ENCODE results near the gene LCE3E.
"Not testable (repeated sequence)": the region's sequence is repeated elsewhere in the genome, so short reads cannot be mapped to it uniquely, and the experiment has no call there.

The LCE3E gene

GRCh38 chr1:152566681-152567080, at the start of gene LCE3E:
LCE3E (minus strand) TSS chr1:152566780; CDS start chr1:152566208, 572 bp downstream.
- DNase-seq (ENCODE audit: low read depth) = no peak

GRCh38 chr1:152613511-152613910, 46.9 kb upstream of the LCE3E start, which contains the start of gene LCE3B:
LCE3B (plus strand) TSS chr1:152613811; CDS start chr1:152613811, 0 bp downstream.
- no peak for DNase-seq (ENCODE audit: low read depth)

GRCh38 chr1:152599934-152600333, 33.4 kb upstream of the LCE3E start, which contains the start of gene LCE3C:
LCE3C (plus strand) TSS chr1:152600234; CDS start chr1:152600732, 498 bp downstream.
- no peak for DNase-seq (ENCODE audit: low read depth)

GRCh38 chr1:152596986-152597385, 30.4 kb upstream of the LCE3E start:
- DNase-seq (ENCODE audit: low read depth) = no peak

- DNase-seq (ENCODE audit: low read depth) = no peak
Measured at GRCh38 chr1:152585586-152585985, 19.0 kb upstream of the LCE3E start.

- DNase-seq (ENCODE audit: low read depth) = no peak
Measured at GRCh38 chr1:152582647-152583046, 16.1 kb upstream of the LCE3E start.

GRCh38 chr1:152580433-152580832, 13.9 kb upstream of the LCE3E start, which contains the start of gene LCE3D:
LCE3D (minus strand) TSS chr1:152580516; CDS start chr1:152579936, 580 bp downstream.
- no peak for DNase-seq (ENCODE audit: low read depth)

- not testable (repeated sequence) for DNase-seq (ENCODE audit: low read depth)
Measured at GRCh38 chr1:152579526-152579925, 12.9 kb upstream of the LCE3E start.

GRCh38 chr1:152577168-152577567, 10.6 kb upstream of the LCE3E start:
- DNase-seq (ENCODE audit: low read depth) = peak; percentile 6

- no peak for DNase-seq (ENCODE audit: low read depth)
Measured at GRCh38 chr1:152565535-152566215, 905 bp downstream of the LCE3E start.

GRCh38 chr1:152565115-152565514, 1.5 kb downstream of the LCE3E start:
- DNase-seq (ENCODE audit: low read depth) = no peak

- DNase-seq (ENCODE audit: low read depth) = not testable (repeated sequence)
Measured at GRCh38 chr1:152548358-152548757, 18.2 kb downstream of the LCE3E start.

- DNase-seq (ENCODE audit: low read depth) = no peak
Measured at GRCh38 chr1:152546704-152547103, 19.9 kb downstream of the LCE3E start.

- DNase-seq (ENCODE audit: low read depth) = no peak
Measured at GRCh38 chr1:152543820-152544219, 22.8 kb downstream of the LCE3E start.

GRCh38 chr1:152539901-152540300, 26.7 kb downstream of the LCE3E start:
- no peak for DNase-seq (ENCODE audit: low read depth)

GRCh38 chr1:152537496-152537895, 29.1 kb downstream of the LCE3E start:
- no peak for DNase-seq (ENCODE audit: low read depth)

- no peak for DNase-seq (ENCODE audit: low read depth)
Measured at GRCh38 chr1:152535774-152536173, 30.8 kb downstream of the LCE3E start.

- peak; percentile 34 for DNase-seq (ENCODE audit: low read depth)
Measured at GRCh38 chr1:152533327-152533938, 33.1 kb downstream of the LCE3E start.

GRCh38 chr1:152525080-152525641, 41.4 kb downstream of the LCE3E start:
- DNase-seq (ENCODE audit: low read depth) = no peak

- no peak for DNase-seq (ENCODE audit: low read depth)
Measured at GRCh38 chr1:152520561-152521090, 46.0 kb downstream of the LCE3E start.

- no peak for DNase-seq (ENCODE audit: low read depth)
Measured at GRCh38 chr1:152519851-152520250, 46.7 kb downstream of the LCE3E start.

- DNase-seq (ENCODE audit: low read depth) = no peak
Measured at GRCh38 chr1:152517237-152517811, 49.3 kb downstream of the LCE3E start.
